T-cell (primary cell): ENCODE data around the gene NDUFB2. TPM values are rescaled to one million over a fixed set of nuclear protein-coding genes. Genes with fewer than 3 reads are reported as not detected.

Experiments
- ATAC-seq, 4 experiments: fragments of 200-7000 bp in 3 of 4; fragments of 150-1000 bp in 1 of 4; cut with Tn5 transposase; replicated peaks in 1 of 4; 1 replicate in 3 of 4; 2 replicates in 1 of 4; pipeline ENCODE4 v1.10.0; 2021; ENCODE audit warnings: moderate library complexity in 3 of 4, mild to moderate bottlenecking in 2 of 4, moderate number of reproducible peaks in 1 of 4
- CTCF ChIA-PET, 2 donors: fragments of 300-600 bp; sonication (Branson Sonifier 250); formaldehyde crosslinking; loops; one replicate each; lab custom pipeline; 2022; ENCODE audit warnings: antibody characterized with exemption in 2 of 2; lab: Charles Lee
- POLR2A ChIA-PET, 2 donors: fragments of 300-600 bp; sonication (Branson Sonifier 250); formaldehyde crosslinking; loops; one replicate each; lab custom pipeline; 2022; ENCODE audit warnings: antibody characterized with exemption in 2 of 2; lab: Charles Lee
- DNase-seq, 35 experiments: peaks; one replicate each; pipeline versions ENCODE4 v3.0.0 to v3.0.0-alpha.2; 2013 to 2023
- H3K27ac ChIP-seq: one replicate; pipeline ENCODE4 v1.5.1; 2013; ENCODE audit warnings: low read length
- H3K27me3 ChIP-seq, 2 experiments: replicated peaks in 1 of 2; 1 replicate in 1 of 2; 2 replicates in 1 of 2; pipeline versions ENCODE4 v1.6.1 to v1.7.0; 2013; ENCODE audit warnings: low read length in 1 of 2, mixed read lengths in 1 of 2; ENCODE audit not compliant: control insufficient read depth in 2 of 2, insufficient read depth in 2 of 2; ENCODE audit errors: extremely low read depth in 1 of 2
- H3K36me3 ChIP-seq, 2 donors: 1 replicate in 1 of 2; 2 replicates in 1 of 2; pipeline versions ENCODE4 v1.6.1 to v1.7.0; 2013; ENCODE audit warnings: low read length in 1 of 2; ENCODE audit not compliant: control insufficient read depth in 2 of 2, insufficient read depth in 1 of 2; ENCODE audit errors: extremely low read depth in 1 of 2
- H3K4me1 ChIP-seq, 2 experiments: 1 replicate in 1 of 2; 2 replicates in 1 of 2; pipeline versions ENCODE4 v1.6.1 to v1.7.0; 2013; ENCODE audit warnings: low read length in 2 of 2, mixed read lengths in 1 of 2; ENCODE audit not compliant: insufficient read depth in 2 of 2, control insufficient read depth in 1 of 2; ENCODE audit errors: extremely low read depth in 1 of 2
- H3K4me3 ChIP-seq, 2 donors: 1 replicate in 1 of 2; 2 replicates in 1 of 2; pipeline versions ENCODE4 v1.5.1 to v1.7.0; 2013; ENCODE audit warnings: mild to moderate bottlenecking in 2 of 2, low read length in 1 of 2, moderate library complexity in 1 of 2; ENCODE audit not compliant: control insufficient read depth in 1 of 2; ENCODE audit errors: extremely low read depth in 1 of 2
- H3K9me3 ChIP-seq: 2 replicates; pipeline ENCODE4 v1.7.0; 2013
- H3K27ac Mint-ChIP-seq, 2 donors: one replicate each; pipeline ENCODE4 v1.8.0; 2020 to 2021; ENCODE audit warnings: mild to moderate bottlenecking in 2 of 2, mixed read lengths in 2 of 2
- H3K27me3 Mint-ChIP-seq, 2 donors: one replicate each; pipeline ENCODE4 v1.8.0; 2021 to 2022; ENCODE audit warnings: mixed read lengths in 2 of 2
- H3K36me3 Mint-ChIP-seq: one replicate; pipeline ENCODE4 v1.8.0; 2021; ENCODE audit warnings: mixed read lengths
- H3K4me1 Mint-ChIP-seq, 3 donors: one replicate each; pipeline ENCODE4 v1.8.0; 2020 to 2022; ENCODE audit warnings: mixed read lengths in 3 of 3, mild to moderate bottlenecking in 1 of 3
- H3K4me3 Mint-ChIP-seq, 3 donors: one replicate each; pipeline ENCODE4 v1.8.0; 2020 to 2022; ENCODE audit warnings: mild to moderate bottlenecking in 3 of 3, mixed read lengths in 3 of 3, moderate library complexity in 3 of 3
- H3K9me3 Mint-ChIP-seq, 3 donors: one replicate each; pipeline ENCODE4 v1.8.0; 2020 to 2022; ENCODE audit warnings: mixed read lengths in 3 of 3
- WGBS: methylation state at CpG from one replicate; pipeline ENCODE4 v1.1.5; 2013; ENCODE audit warnings: missing lambda C conversion rate; ENCODE audit not compliant: insufficient coverage; 5-methylcytosine and 5-hydroxymethylcytosine counted together
- total RNA-seq, 35 experiments: library from RNA in 6 of 35; stranded (reverse) in 6 of 35; fragments of 120-200 nt in 1 of 35; gene quantifications; one replicate each; pipeline versions ENCODE4 v1.2.1 to v1.2.4 and lab custom pipeline; 2013 to 2026

NDUFB2 gene
- total RNA-seq, 5 donors from 2014 or later (not counting 1 experiment from before 2014, with no cell fraction given): 97.2 to 110 (median 103) TPM

GRCh38 chr7:140654109-140654387 is 42.5 kb upstream of the NDUFB2 start:
- ATAC-seq (no peak), DNase-seq (no peak)
- peaks cover 18 to 25% (median 21%) of the 10 kb centered on the region in 3 donors for H3K4me1 Mint-ChIP-seq
- no peaks in the 10 kb centered on the region for H3K36me3 Mint-ChIP-seq
- no peak overlapping the region for H3K4me3 ChIP-seq
- CTCF ChIA-PET: interaction anchor here (0.7 to 1.5 kb wide), 3 partner anchors 136 to 138 kb away, joined by 3 to 4 read pairs (median 4); no protein-coding TSS in a partner anchor
- no peak overlapping the region for H3K4me3 Mint-ChIP-seq
- peaks cover 0 to 21% of the 10 kb centered on the region in 2 experiments for H3K4me1 ChIP-seq
- no peak overlapping the region for H3K27ac ChIP-seq
- WGBS: no CpG with 5 or more reads among the region's 2 CpGs
- no peaks in the 10 kb centered on the region for H3K9me3 ChIP-seq
- H3K27ac Mint-ChIP-seq: no peak overlapping the region
- H3K27me3 ChIP-seq: peaks cover 0 to 21% of the 10 kb centered on the region in 2 experiments
- POLR2A ChIA-PET: no interaction called here
- H3K36me3 ChIP-seq: no peaks in the 10 kb centered on the region
- peaks cover 6 to 13% of the 10 kb centered on the region in 2 donors for H3K27me3 Mint-ChIP-seq
- no peaks in the 10 kb centered on the region for H3K9me3 Mint-ChIP-seq

GRCh38 chr7:140654661-140655060 is 41.8 kb upstream of the NDUFB2 start:
- H3K4me3 Mint-ChIP-seq: no peak overlapping the region
- no peaks in the 10 kb centered on the region for H3K9me3 ChIP-seq
- H3K9me3 Mint-ChIP-seq: no peaks in the 10 kb centered on the region
- POLR2A ChIA-PET: no interaction called here
- no peaks in the 10 kb centered on the region for H3K36me3 Mint-ChIP-seq
- H3K36me3 ChIP-seq: no peaks in the 10 kb centered on the region
- no peak overlapping the region for H3K27ac ChIP-seq
- DNase-seq: no peak
- H3K4me3 ChIP-seq: no peak overlapping the region
- no peak overlapping the region for H3K27ac Mint-ChIP-seq
- H3K27me3 Mint-ChIP-seq: peaks cover 1 to 10% of the 10 kb centered on the region in 2 donors
- peaks cover 0 to 21% of the 10 kb centered on the region in 2 experiments for H3K4me1 ChIP-seq
- H3K4me1 Mint-ChIP-seq: peaks cover 18 to 25% (median 21%) of the 10 kb centered on the region in 3 donors
- CTCF ChIA-PET: no interaction called here
- WGBS: 82% methylated on average over 4 of the region's 4 CpGs
- peaks cover 0 to 25% of the 10 kb centered on the region in 2 experiments for H3K27me3 ChIP-seq
- no peak for ATAC-seq

GRCh38 chr7:140655511-140656408 is 40.7 kb upstream of the NDUFB2 start:
- H3K36me3 Mint-ChIP-seq: no peaks in the 10 kb centered on the region
- Histone ChIP-seq H3K27ac (no peak overlapping the region), H3K4me1 (peaks cover 0 to 21% of the 10 kb centered on the region in 2 experiments), H3K4me3 (no peak overlapping the region), H3K9me3 (no peaks in the 10 kb centered on the region), H3K36me3 (no peaks in the 10 kb centered on the region), H3K27me3 (peaks cover 0 to 24% of the 10 kb centered on the region in 2 experiments)
- CTCF ChIA-PET: no interaction called here
- H3K4me1 Mint-ChIP-seq: peaks cover 18 to 25% (median 21%) of the 10 kb centered on the region in 3 donors
- H3K4me3 Mint-ChIP-seq: peak overlapping the region in 2 of 3 donors; percentile 73 to 83
- 96% methylated on average over 13 of the region's 16 CpGs for WGBS
- H3K9me3 Mint-ChIP-seq: no peaks in the 10 kb centered on the region
- peaks cover 0 to 10% of the 10 kb centered on the region in 2 donors for H3K27me3 Mint-ChIP-seq
- peak overlapping the region; percentile 89 to 95 for H3K27ac Mint-ChIP-seq
- POLR2A ChIA-PET: no interaction called here
- no peak for ATAC-seq
- DNase-seq: no peak

GRCh38 chr7:140656548-140657515 is 39.7 kb upstream of the NDUFB2 start:
- 81% methylated on average over 7 of the region's 11 CpGs for WGBS
- ChIA-PET POLR2A (no interaction called here), CTCF (interaction anchor here in 1 of 2 donors (0.7 kb wide), 1 partner anchor 161 kb away, joined by 6 read pairs; no protein-coding TSS in a partner anchor)
- H3K27me3 ChIP-seq: peaks cover 0 to 22% of the 10 kb centered on the region in 2 experiments
- no peaks in the 10 kb centered on the region for H3K9me3 Mint-ChIP-seq
- H3K4me3 Mint-ChIP-seq: peak overlapping the region; percentile 65 to 83 (median 73)
- ATAC-seq: peak; percentile 66 to 92 (median 87)
- H3K4me1 Mint-ChIP-seq: peaks cover 18 to 25% (median 21%) of the 10 kb centered on the region in 3 donors
- H3K27ac ChIP-seq: peak overlapping the region; percentile 56
- H3K36me3 Mint-ChIP-seq: no peaks in the 10 kb centered on the region
- H3K4me3 ChIP-seq: peak overlapping the region in 1 of 2 donors; percentile 30
- DNase-seq: peak in 14 of 35 experiments; percentile 8 to 61 (median 22)
- H3K9me3 ChIP-seq: no peaks in the 10 kb centered on the region
- peak overlapping the region; percentile 89 to 95 for H3K27ac Mint-ChIP-seq
- H3K27me3 Mint-ChIP-seq: peaks cover 0 to 10% of the 10 kb centered on the region in 2 donors
- H3K4me1 ChIP-seq: peaks cover 0 to 21% of the 10 kb centered on the region in 2 experiments
- H3K36me3 ChIP-seq: no peaks in the 10 kb centered on the region

- 98% methylated on average over 5 of the region's 9 CpGs for WGBS
- H3K4me1 ChIP-seq: peaks cover 0 to 21% of the 10 kb centered on the region in 2 experiments
- no peaks in the 10 kb centered on the region for H3K36me3 ChIP-seq
- Mint-ChIP-seq H3K27ac (no peak overlapping the region), H3K27me3 (peaks cover 0 to 10% of the 10 kb centered on the region in 2 donors), H3K36me3 (no peaks in the 10 kb centered on the region), H3K4me1 (peaks cover 18 to 25% (median 21%) of the 10 kb centered on the region in 3 donors), H3K9me3 (no peaks in the 10 kb centered on the region), H3K4me3 (no peak overlapping the region)
- ChIA-PET CTCF (interaction anchor here in 1 of 2 donors (0.7 kb wide), 1 partner anchor 162 kb away, joined by 6 read pairs; no protein-coding TSS in a partner anchor), POLR2A (interaction anchor here in 1 of 2 donors (0.6 kb wide), 1 partner anchor 57 kb away, joined by 3 read pairs; no protein-coding TSS in a partner anchor)
- H3K27ac ChIP-seq: no peak overlapping the region
- H3K9me3 ChIP-seq: no peaks in the 10 kb centered on the region
- DNase-seq (no peak), ATAC-seq (no peak)
- H3K27me3 ChIP-seq: peaks cover 0 to 15% of the 10 kb centered on the region in 2 experiments
- H3K4me3 ChIP-seq: no peak overlapping the region
Measured at GRCh38 chr7:140657891-140658290, 38.6 kb upstream of the NDUFB2 start.
